Stimulated activated CD4-positive, alpha-beta T cell treated with anti-CD3 and anti-CD28 coated beads, Interleukin-1b, Interleukin-23, amount 100 ng/mL, for 1 hour (primary cell): ENCODE data around the gene SNAPC3.
"Not testable (repeated sequence)": the region's sequence is repeated elsewhere in the genome, so short reads cannot be mapped to it uniquely, and the experiment has no call there.

Experiments
- DNase-seq, 2 donors: peaks; one replicate each; pipeline ENCODE4 v3.0.0-alpha.2; 2020; ENCODE audit warnings: low read depth in 2 of 2

The SNAPC3 gene

GRCh38 chr9:15422372-15423230 lies at the start of gene SNAPC3:
TSS of gene SNAPC3 (plus strand) at chr9:15422876. CDS start at chr9:15422880, 4 bp downstream.
- DNase-seq, result peak; percentile 72 to 82

GRCh38 chr9:15373881-15374280 lies 48.8 kb upstream of the SNAPC3 start:
- DNase-seq, result no peak

DNA sequence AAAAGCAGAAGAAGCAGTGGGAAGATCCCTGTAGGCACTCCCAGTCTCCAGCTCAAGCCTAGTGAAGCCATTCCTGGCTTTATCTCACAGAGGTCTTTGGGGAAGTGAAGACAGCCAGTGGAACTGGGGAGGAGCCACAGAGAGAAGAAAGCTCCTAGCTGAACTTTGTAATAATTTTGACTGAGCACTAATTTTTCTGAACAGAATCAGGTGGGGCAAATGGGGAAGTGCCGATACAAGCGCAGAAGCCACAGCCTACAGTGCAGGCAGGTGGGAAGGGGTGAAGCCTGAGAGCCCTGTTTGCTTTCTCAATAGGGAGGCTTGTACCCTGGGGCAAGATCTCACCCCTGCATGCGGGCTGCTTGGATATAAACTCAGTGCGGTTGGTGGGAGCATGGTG lies 48.4 kb upstream of the SNAPC3 start:
- no peak for DNase-seq

DNA sequence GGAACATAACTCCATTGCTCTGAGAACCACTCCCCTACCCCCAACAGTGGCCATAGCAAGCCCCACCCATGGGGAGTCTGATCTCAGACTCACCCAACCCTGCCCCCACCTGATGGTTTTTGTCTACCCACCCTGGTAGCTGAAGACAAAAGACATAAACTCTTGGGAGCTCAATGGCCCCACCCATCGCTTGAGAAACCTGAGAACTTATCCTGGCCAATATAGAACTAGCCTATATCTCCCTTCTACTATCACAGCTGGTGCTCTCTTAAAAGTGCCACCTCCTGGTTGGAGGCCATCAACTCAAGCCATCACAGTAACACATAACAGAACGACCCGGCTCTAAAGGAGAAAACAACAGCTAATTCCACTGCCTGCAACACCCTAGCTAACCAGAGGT lies 47.9 kb upstream of the SNAPC3 start:
- no peak for DNase-seq

- DNase-seq, result no peak
These were observed 44.8 kb upstream of the SNAPC3 start for GRCh38 chr9:15377625-15378540.

DNA sequence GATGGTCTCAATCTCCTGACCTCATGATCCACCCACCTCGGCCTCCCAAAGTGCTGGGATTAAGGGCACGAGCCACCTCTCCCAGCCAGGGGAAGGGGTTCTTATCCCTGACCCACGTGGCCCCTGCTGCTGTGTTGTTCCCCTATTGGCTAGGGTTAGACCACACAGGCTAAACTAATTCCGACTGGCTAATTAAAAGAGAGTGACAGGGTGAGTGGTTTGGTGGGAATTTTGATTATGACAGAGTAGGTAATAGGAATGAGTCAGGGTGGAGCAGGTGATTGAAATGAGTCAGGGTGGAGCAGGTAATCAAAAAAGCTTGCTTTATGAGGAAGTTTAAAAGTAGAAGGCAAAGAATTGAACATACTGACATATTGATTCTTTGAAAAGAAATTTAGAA lies 43.4 kb upstream of the SNAPC3 start:
- DNase-seq, result not testable (repeated sequence)

- DNase-seq, result not testable (repeated sequence)
These were observed 42.8 kb upstream of the SNAPC3 start for GRCh38 chr9:15379888-15380287.

DNA sequence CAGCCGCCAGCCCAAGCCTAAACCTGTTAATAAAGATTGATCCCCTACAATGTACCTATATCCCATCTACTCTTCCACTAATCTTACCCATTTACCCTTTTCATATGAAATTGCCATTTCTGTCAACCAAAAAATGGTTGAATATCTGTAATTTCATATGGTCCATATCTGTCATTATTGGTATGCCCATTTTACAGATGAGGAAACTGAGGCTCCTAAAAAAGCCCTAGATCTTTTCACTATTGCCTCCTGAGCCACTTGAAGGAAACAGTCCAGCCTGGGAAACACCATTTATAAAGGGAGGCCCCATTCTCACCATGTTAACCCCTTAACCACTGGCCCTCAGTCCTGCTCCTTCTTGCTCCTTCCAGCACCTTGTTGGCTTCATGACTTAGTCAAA lies 41.2 kb upstream of the SNAPC3 start:
- DNase-seq, result no peak

DNA sequence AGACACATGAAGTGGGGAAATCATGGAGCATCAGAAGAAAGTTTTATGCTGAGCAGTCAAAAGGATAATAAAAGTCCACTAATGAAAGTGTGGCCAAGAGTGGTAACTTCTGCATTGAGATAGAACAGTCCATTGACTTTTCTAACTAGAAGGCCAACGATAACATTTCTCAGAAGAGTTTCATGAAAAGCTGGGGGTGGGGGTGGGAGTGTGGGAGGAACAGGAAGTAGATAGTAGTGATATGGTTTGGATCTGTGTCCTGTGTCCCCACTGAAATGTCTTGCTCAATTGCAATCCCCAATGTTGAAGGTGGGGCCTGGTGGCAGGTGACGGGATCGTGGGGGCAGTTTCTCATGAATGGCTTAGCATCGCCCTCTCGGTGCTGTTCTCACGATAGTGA lies 36.2 kb upstream of the SNAPC3 start:
- no peak for DNase-seq

DNA sequence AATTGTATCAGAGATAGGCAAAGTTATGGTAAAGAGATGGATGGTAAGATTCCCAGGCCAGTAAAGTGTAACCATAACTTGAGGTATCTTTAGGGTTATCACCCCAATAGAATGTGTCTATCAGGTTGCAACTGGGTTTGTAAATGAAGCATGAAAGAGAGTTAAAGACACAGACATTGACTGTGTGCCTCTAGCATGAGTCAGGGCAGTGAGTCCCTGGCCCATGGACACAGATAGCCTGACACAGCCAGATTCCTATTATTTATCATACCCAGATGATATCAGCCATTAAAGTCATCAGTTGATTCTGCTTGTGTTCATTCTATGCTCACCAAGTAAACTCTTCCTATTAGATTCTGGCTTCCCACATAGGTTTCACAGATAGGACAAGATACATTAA lies 33.5 kb upstream of the SNAPC3 start:
- no peak for DNase-seq

DNA sequence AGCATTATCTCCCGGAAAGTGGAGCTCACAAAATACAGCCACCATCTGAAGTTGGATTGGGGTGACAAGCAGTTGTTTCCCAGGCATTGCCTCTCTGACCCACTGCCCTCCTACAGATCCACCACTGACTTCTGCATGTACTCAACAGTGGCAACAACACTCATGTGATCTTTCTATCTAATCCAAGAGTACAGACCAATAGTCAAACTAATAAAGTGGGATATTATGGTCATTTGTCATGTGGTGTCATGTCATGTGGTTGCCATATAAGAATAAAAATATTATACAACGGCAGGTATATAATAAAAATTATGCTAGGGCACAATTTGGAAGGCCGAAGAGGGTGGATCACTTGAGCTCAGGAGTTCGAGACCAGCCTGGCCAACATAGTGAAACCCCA lies 33.0 kb upstream of the SNAPC3 start:
- DNase-seq, result no peak

- no peak for DNase-seq
These were observed 32.5 kb upstream of the SNAPC3 start for GRCh38 chr9:15390201-15390600.

DNA sequence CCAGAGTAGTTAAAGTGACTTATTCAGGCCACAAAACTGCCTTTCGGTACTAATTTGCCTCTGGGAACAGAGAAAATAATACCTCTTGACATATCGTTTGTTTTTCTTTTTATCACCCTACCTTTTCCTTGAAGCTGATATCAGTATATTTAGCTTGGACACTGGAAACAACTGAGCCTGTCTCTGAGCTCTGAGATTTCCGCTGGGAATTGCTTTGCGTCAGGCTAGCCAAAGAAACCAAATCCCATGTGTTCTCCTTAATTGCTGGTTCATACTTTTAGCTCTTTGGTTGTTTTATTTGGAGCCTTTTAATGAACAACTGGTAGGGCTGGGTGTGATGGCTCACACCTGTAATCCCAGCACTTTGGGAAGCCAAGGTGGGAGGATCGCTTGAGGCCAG lies 30.3 kb upstream of the SNAPC3 start:
- no peak for DNase-seq

- no peak for DNase-seq
These were observed 22.3 kb upstream of the SNAPC3 start for GRCh38 chr9:15400281-15400941.

DNA sequence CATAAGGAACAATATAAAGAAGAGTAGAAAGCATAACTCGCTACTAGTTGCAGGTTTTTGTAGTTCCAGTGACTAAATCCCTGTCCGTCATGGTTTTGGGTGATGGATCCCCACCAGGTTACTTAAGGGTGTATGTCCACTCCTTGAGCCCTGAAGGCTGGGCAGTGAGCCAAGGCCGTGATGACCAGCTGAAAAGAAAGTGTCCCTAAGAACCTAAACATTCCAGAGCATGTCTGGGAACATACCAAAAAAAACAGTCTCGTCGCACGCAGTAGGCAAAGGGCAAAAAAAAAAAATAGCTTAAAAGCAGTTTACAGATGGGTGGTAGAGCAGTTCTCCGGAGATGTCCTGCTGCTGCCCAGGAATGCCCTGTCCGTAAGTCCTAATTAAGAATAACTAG lies 21.4 kb upstream of the SNAPC3 start:
- no peak for DNase-seq

DNA sequence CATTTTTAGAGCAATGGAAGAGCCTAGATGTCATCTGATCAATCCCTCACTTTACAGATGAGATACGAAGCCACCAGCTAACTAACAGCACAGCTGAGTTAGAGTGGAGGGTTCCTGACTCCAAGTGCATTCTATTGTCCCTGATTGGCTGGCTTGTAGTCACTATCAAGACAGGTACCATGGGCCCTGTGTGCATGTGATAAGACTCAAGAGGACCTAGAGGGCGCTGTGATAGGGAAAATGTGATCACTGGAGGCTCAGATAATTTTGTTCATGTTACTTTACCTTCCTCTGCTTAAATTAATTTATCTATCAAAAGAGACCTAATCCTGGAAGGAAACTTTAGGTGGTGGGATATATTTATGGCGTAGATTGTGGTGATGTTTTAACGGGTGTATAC lies 19.5 kb upstream of the SNAPC3 start:
- DNase-seq, result no peak

- no peak for DNase-seq
These were observed 18.5 kb upstream of the SNAPC3 start for GRCh38 chr9:15404171-15404570.

DNA sequence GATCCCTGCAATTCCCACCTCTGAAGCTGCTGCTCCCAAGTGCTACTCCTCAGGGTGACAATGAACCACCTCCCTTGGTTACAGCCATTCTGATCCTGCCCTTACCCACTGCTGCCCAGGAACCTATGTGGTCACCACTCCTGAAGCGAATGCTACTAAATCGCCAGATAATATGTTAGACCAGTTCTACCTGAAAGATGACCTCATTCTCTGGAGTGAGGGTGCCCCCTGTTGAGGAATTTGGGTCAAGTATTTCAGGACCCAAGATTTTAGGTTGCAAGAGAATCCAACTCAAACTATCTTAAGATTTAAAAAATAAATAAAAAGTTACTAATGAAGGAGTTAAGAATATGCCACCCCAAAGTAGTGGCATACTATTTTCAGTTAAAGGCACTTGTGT lies 5.8 kb upstream of the SNAPC3 start:
- DNase-seq, result no peak

GRCh38 chr9:15417626-15418025 lies 5.0 kb upstream of the SNAPC3 start:
- no peak for DNase-seq

GRCh38 chr9:15420796-15421195 lies 1.9 kb upstream of the SNAPC3 start:
- no peak for DNase-seq

GRCh38 chr9:15421532-15421931 lies 1.1 kb upstream of the SNAPC3 start:
- no peak for DNase-seq

- DNase-seq, result no peak
These were observed 695 bp upstream of the SNAPC3 start for GRCh38 chr9:15421990-15422371.
